Erythroblast (primary cell): ENCODE measurements around the gene BMP2K.

Source experiments
- GATA1 ChIP-seq: IDR thresholded peaks from 2 replicates; pipeline ENCODE4 v1.6.1; 2011; ENCODE audit warnings: low read depth, mild to moderate bottlenecking, control low read depth, low read length, moderate library complexity
- POLR2A ChIP-seq: IDR thresholded peaks from 2 replicates; pipeline ENCODE4 v1.6.1; 2011; ENCODE audit warnings: mild to moderate bottlenecking, low read length

GRCh38 chr4:78824001-78824400 is 47.9 kb downstream of the BMP2K start:
- TF ChIP-seq POLR2A (no peak), GATA1 (no peak)
